ENCODE data around the gene KRTAP12-3.
"Not testable (repeated sequence)": the region's sequence is repeated elsewhere in the genome, so short reads cannot be mapped to it uniquely, and the experiment has no call there.

The KRTAP12-3 gene, protein sequence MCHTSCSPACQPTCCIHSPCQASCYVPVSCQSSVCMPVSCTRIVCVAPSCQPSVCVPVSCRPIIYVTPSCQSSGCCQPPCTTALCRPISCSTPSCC

GRCh38 chr21:44657635-44658540 is at the start of gene KRTAP12-3:
Gene KRTAP12-3 (plus strand): TSS chr21:44657932. CDS start chr21:44657980, 48 bp downstream.
- DNase-seq = peak; percentile 17

DNA sequence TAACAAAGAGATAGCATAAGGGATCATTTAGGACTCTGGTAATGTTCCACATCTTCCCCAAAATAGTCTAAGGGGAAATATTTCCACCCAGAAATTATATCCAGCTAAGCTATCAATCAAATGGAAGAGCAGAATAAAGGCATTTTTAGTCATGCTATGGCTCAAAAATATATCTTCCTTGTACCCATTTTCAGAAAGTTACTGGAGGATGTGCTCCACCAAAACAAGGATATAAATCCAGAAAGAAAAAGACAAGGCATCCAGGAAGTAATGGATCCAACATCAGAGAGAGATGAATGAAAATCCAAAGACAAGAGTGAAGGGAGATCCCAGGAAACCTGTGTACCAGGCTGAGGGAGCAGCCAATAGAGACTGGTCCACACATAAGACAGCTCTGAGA is 48.5 kb upstream of the KRTAP12-3 start:
- no peak for DNase-seq

DNA sequence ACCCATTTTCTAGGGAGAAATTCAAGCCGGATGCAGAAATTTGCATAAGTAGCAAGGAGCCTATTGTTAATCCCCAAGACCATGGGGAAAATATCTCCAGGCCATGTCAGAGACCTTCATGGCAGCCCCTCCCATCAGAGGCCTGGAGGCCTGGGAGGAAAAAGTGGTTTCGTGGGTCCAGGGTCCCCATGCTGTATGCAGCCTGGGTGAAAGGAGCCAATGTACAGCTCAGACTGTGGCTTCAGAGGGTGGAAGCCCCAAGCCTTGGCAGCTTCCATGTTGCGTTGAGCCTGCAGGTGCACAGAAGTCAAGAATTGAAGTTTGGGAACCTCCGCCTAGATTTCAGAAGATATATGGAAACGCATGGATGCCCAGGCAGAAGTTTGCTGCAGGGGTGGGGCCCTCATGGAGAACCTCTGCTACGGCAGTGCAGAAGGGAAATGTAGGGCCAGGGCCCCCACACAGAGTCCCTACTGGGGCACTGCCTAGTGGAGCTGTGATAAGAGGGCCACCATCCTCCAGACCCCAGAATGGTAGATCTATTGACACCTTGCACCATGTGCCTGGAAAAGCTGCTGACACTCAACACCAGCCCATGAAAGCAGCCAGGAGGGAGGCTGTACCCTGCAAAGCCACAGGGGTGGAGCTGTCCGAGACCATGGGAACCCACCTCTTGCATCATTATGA is 47.4 kb upstream of the KRTAP12-3 start:
- DNase-seq = not testable (repeated sequence)

DNA sequence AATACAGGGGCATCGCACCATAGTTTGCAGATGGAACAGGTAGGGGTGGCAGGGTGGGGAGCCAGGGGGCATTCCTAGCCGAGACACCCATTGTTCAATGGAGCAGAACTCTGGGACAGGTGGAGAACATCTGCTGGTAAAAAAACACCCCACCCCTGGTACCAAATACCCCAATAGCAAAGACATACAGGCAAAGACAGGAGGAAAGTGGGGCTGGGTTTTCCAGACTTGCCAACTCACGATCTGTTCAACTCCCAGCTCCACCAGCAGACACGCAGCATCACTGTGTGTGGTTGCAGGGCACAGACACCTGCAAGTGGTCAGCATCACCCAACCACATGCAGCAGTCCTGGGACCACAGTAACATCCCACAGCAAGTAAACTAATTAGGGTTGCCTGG is 46.2 kb upstream of the KRTAP12-3 start:
- no peak for DNase-seq

GRCh38 chr21:44612029-44612486 is 45.7 kb upstream of the KRTAP12-3 start, which contains the start of gene KRTAP10-8:
Gene KRTAP10-8 (plus strand): TSS chr21:44612079. CDS start chr21:44612101, 22 bp downstream.
- DNase-seq = no peak

GRCh38 chr21:44612669-44613229 is 45.0 kb upstream of the KRTAP12-3 start:
- DNase-seq = no peak

- no peak for DNase-seq
Observed at GRCh38 chr21:44613386-44614155, 44.2 kb upstream of the KRTAP12-3 start.

GRCh38 chr21:44614161-44614631 is 43.5 kb upstream of the KRTAP12-3 start:
- DNase-seq = no peak

DNA sequence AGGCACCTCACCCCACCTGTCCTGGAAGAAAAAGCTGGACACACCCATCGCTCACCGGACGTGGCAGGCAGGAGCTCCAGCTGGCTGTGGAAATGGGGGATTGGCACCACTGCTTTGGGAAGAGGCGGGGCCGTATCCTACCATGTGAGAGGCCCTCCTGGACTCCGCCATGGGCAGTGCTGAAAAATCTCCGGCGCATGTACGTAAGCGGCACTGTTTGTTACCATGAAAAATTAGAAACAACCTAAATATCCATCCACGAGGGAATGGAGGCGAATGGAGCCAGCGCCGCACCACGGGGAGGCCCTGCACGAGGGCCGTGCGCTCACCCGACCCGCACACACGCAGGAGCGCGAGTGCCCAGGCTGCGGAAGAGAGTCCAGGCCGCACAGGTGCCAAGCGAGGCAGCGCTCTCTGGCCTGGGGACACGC is 42.8 kb upstream of the KRTAP12-3 start:
- DNase-seq = no peak

- no peak for DNase-seq
Observed at GRCh38 chr21:44615466-44615865, 42.3 kb upstream of the KRTAP12-3 start.

GRCh38 chr21:44615911-44616590 is 41.7 kb upstream of the KRTAP12-3 start:
- DNase-seq = no peak

DNA sequence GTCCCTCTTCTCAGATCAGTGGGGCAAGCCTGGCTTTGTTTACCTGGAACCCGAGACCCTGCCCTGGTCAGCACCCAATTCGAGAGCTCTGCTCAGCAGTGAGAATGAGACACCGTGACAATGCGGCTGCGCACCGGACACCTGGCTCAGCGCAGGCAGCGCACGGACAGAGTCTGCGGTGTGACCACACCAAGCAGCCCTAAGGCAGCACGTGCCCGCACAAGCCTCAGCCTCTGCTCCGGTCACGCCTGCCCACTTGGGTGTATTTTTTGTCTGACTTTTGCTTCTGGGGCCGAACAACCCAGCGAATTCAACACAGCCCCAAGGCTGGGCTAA is 41.2 kb upstream of the KRTAP12-3 start:
- no peak for DNase-seq

- no peak for DNase-seq
Observed at GRCh38 chr21:44617071-44617501, 40.6 kb upstream of the KRTAP12-3 start.

DNA sequence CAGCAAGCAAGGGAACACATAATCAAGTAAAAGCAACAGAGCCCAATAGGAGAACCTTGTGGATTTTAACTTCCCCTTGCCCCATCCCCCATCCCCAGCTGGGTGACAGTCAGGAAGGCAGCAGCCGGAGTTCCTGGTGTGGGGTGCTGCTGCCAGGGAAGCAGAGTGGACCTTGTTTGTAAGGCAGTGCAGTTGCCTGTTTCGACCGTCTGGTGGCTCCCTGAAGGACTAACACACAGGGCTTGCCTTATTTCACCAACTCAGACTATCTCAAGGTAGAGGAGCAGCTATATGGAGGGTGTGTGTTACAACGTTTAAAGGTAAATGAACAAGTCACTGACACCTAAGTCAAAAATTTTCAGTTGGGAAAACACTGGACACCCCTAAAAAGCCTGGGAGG is 39.2 kb upstream of the KRTAP12-3 start:
- peak; percentile 25 for DNase-seq

DNA sequence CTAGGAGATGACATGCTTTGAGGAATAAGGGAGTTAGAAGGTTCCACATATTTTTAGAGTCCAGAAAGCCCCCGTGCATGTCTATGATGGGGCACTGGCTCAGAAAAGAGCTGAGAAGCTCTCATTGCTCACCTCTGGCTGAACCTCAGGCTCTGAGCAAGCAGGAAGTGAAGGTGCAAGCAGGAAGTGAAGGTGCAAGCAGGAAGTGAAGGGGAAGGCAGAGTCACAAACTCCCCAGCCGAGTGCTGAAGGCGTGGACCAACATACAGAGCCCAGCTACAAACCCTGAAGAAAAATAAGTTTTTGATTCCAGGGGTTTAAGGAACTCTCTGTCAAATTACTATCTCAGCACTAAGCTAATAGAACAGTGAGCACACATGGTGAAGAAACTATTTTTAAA is 38.8 kb upstream of the KRTAP12-3 start:
- peak; percentile 49 for DNase-seq

GRCh38 chr21:44619886-44620285 is 37.8 kb upstream of the KRTAP12-3 start:
- no peak for DNase-seq

DNA sequence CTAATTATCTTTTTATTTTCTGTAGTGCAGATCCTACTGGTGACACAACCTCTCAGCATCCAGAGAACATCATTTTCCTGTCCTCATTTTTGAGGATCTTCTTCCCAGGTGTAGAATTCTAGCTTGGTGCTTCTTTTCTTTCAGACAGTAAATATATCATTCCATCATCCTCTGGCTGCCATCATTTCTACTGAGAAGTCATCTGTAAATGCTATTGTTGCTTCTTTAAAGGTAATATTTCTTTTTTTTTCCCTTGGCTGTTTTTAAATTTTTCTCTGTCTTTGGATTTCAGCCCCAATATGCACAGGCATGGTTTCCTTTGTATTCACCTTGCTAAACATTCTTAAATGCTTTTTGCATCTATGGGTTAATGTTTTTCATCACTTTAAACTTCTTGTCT is 34.2 kb upstream of the KRTAP12-3 start:
- no peak for DNase-seq

DNA sequence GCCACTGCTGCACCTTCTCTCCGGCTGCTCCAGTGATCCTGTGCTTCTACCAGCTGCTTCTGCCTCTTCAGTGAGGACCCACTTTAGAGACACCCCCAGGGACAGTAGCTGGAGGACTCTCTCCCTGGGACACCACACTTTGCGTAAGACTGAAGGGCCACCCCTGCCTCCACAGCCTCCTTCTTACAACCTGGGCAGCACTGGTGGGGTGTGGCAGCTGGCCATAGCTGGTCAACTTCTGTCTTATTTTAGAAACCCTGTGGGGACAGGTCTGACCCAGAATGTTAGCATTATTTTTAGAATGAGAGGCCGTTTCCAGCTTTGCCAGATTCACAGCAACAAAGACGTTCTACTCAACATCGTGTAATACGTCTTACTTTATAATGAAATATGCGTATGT is 32.0 kb upstream of the KRTAP12-3 start:
- DNase-seq = no peak

DNA sequence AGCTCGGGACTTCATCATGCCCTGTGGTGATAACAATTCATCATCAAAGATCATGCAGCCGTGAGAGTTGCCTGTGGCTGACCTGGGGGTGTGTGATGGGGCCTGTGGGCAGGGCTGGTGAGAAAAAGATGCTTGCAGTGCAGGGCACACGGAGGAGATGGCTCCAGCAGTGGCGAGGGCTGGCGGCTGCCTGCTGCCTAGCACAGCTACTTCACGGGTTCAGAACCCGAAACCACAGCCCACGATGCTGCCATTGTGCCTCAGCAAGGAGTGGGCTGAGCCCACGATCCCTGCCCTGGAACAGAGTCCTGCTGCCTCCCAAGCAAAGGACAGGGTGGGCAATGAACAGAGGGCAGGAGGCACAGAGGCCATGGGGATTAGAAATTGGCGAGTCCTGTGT is 31.5 kb upstream of the KRTAP12-3 start:
- no peak for DNase-seq

DNA sequence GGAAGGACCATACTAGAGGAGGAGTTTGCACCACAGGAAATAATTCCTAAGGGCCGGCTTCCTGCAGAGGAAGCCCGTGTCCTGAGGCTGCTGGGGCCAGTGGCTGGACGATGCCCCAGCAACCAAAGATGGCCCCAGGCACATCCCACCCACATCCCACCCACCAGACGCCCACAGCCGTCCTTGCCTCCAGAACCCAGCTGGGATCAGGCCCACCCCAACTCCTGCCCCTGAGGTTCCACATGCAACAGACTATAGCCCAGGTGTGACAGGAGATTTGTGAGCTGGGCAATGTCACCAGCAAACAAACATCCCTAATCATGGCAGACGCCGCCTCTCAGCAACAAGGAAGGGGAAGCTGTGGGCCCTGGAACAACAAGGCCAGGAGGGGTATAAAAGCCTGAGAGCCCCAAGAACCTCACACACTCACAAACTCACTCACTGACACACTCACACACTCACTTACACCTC is 31.0 kb upstream of the KRTAP12-3 start, which contains the start of gene KRTAP10-9:
Gene KRTAP10-9 (plus strand): TSS at position 421 of the 471 bp plus-strand sequence. CDS start 79 bp downstream, outside the sequence.
- DNase-seq = no peak

DNA sequence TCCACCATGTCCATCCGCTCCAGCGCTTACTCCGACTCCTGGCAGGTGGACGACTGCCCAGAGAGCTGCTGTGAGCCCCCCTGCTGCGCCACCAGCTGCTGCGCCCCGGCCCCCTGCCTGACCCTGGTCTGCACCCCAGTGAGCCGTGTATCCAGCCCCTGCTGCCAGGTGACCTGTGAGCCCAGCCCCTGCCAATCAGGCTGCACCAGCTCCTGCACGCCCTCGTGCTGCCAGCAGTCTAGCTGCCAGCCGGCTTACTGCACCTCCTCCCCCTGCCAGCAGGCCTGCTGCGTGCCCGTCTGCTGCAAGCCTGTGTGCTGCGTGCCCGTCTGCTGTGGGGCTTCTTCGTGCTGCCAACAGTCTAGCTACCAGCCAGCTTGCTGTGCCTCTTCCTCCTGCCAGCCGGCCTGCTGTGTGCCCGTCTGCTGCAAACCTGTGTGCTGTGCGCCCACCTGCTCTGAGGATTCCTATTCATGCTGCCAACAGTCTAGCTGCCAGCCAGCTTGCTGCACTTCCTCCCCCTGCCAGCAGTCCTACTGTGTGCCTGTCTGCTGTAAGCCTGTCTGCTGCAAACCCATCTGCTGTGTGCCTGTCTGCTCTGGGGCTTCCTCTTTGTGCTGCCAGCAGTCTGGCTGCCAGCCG is 30.4 kb upstream of the KRTAP12-3 start:
- not testable (repeated sequence) for DNase-seq
